ENCODE data around the gene PIGS. TPM values are rescaled to one million over a fixed set of nuclear protein-coding genes. Genes with fewer than 3 reads are reported as not detected.

PIGS gene
- total RNA-seq, 1 donor from 2014 or later, result 44.6 TPM

GRCh38 chr17:28549236-28550132 lies 21.8 kb downstream of the PIGS start:
- Histone ChIP-seq H3K4me1 (peaks cover 3 to 11% of the 10 kb centered on the region in 2 donors), H3K27me3 (no peaks in the 10 kb centered on the region), H3K36me3 (peaks cover 9 to 17% of the 10 kb centered on the region in 2 donors), H3K9me3 (no peaks in the 10 kb centered on the region), H3K27ac (no peak overlapping the region), H3K4me3 (no peak overlapping the region)
- TF ChIP-seq CTCF (IDR thresholded peaks at IDR 0.05), result no peak
- intact Hi-C loops (cut with DNase I), result loop anchor here (2.0 kb wide), 1 partner anchor 63 kb away; no protein-coding TSS in a partner anchor
- DNase-seq (ENCODE audit: low spot score in 2 of 2), result no peak

GRCh38 chr17:28548417-28549130 lies 22.8 kb downstream of the PIGS start:
- DNase-seq (ENCODE audit: low spot score in 2 of 2), result no peak
- no peaks in the 10 kb centered on the region for H3K9me3 ChIP-seq
- H3K36me3 ChIP-seq, result peaks cover 0 to 8% of the 10 kb centered on the region in 2 donors
- peaks cover 3 to 11% of the 10 kb centered on the region in 2 donors for H3K4me1 ChIP-seq
- no peak overlapping the region for H3K4me3 ChIP-seq
- no peaks in the 10 kb centered on the region for H3K27me3 ChIP-seq
- no peak overlapping the region for H3K27ac ChIP-seq
- intact Hi-C loops (cut with DNase I), result loop anchor here (2.0 kb wide), 1 partner anchor 64 kb away; no protein-coding TSS in a partner anchor
- TF ChIP-seq CTCF (IDR thresholded peaks at IDR 0.05), result no peak

- Histone ChIP-seq H3K9me3 (no peaks in the 10 kb centered on the region), H3K4me3 (no peak overlapping the region), H3K27me3 (no peaks in the 10 kb centered on the region), H3K4me1 (peaks cover 3 to 11% of the 10 kb centered on the region in 2 donors), H3K27ac (no peak overlapping the region), H3K36me3 (peaks cover 0 to 8% of the 10 kb centered on the region in 2 donors)
- intact Hi-C loops (cut with DNase I), result loop anchor here (2.0 kb wide), 1 partner anchor 65 kb away; no protein-coding TSS in a partner anchor
- peak; percentile 63 to 89 (median 86) for TF ChIP-seq CTCF (IDR thresholded peaks at IDR 0.05)
- peak in 1 of 2 donors; percentile 83 for DNase-seq (ENCODE audit: low spot score in 2 of 2)
Measured at GRCh38 chr17:28547623-28548416, 23.5 kb downstream of the PIGS start.

GRCh38 chr17:28547096-28547622 lies 24.2 kb downstream of the PIGS start:
- Histone ChIP-seq H3K4me1 (peaks cover 3 to 8% of the 10 kb centered on the region in 2 donors), H3K36me3 (peaks cover 0 to 8% of the 10 kb centered on the region in 2 donors), H3K9me3 (no peaks in the 10 kb centered on the region), H3K4me3 (no peak overlapping the region), H3K27ac (no peak overlapping the region), H3K27me3 (no peaks in the 10 kb centered on the region)
- DNase-seq (ENCODE audit: low spot score in 2 of 2), result no peak
- TF ChIP-seq CTCF (IDR thresholded peaks at IDR 0.05), result no peak
- intact Hi-C loops (cut with DNase I), result no loop called here
